Psoas muscle (tissue), 8 donors: ENCODE measurements around the gene MAP2K3. TPM values are rescaled to one million over a fixed set of nuclear protein-coding genes. Genes with fewer than 3 reads are reported as not detected.
A peak's percentile ranks its signal among the peaks of the same experiment; 100 is the strongest.

Source experiments
- ATAC-seq, 4 donors: fragments of 200-7000 bp; cut with Tn5 transposase; one replicate each; pipeline ENCODE4 v1.9.1; 2020; ENCODE audit warnings: moderate library complexity in 3 of 4, mild to moderate bottlenecking in 2 of 4
- DNase-seq, 2 donors: peaks; one replicate each; pipeline ENCODE4 v3.0.0-alpha.2; 2020
- H3K27ac ChIP-seq: fragments of 200-600 bp; one replicate; pipeline ENCODE4 v1.8.0; 2022
- H3K27me3 ChIP-seq, 3 donors: fragments of 200-600 bp in 1 of 3; one replicate each; pipeline versions ENCODE4 v1.6.1 to v1.8.0; 2013 to 2022; ENCODE audit warnings: low read length in 2 of 3, mild to moderate bottlenecking in 2 of 3, moderate library complexity in 1 of 3; ENCODE audit not compliant: insufficient read depth in 3 of 3
- H3K36me3 ChIP-seq, 2 donors: fragments of 200-600 bp in 1 of 2; one replicate each; pipeline versions ENCODE4 v1.6.1 to v1.8.0; 2013 to 2022; ENCODE audit warnings: low read depth in 1 of 2, mild to moderate bottlenecking in 1 of 2, moderate library complexity in 1 of 2; ENCODE audit not compliant: insufficient read depth in 1 of 2
- H3K4me1 ChIP-seq: fragments of 200-600 bp; one replicate; pipeline ENCODE4 v1.8.0; 2022
- H3K4me3 ChIP-seq: fragments of 200-600 bp; one replicate; pipeline ENCODE4 v1.8.0; 2022; ENCODE audit warnings: mild to moderate bottlenecking
- H3K9me3 ChIP-seq: fragments of 200-600 bp; one replicate; pipeline ENCODE4 v1.8.0; 2022
- WGBS, 3 donors: extraction: QIAGEN DNeasy Blood & Tissue Kit; methylation state at CpG; one replicate each; pipeline versions ENCODE4 v1.1.6 to v1.1.7; 2013; 5-methylcytosine and 5-hydroxymethylcytosine counted together
- intact Hi-C, 2 donors: fragments of 100-400 bp; cut with DNase I; formaldehyde crosslinking; loops; one replicate each; pipeline versions ENCODE4 v1.11.0 to v1.14.2; 2022
- long read RNA-seq, 2 donors: library from polyadenylated mRNA; unstranded; transcript quantifications; one replicate each; pipeline ENCODE4 v2.0.0, GENCODE V29; 2021
- polyA plus RNA-seq, 3 donors: library from polyadenylated mRNA; stranded (reverse); fragments of 200-250 nt; gene quantifications; one replicate each; pipeline ENCODE4 v1.2.3, GENCODE V29; 2013
- total RNA-seq, 4 donors: library from RNA; stranded (reverse); fragmentation: NEBNext Ultra II Directional in 2 of 4; extraction: Animal tissue kit (Norgen Biotek cat#: 25700) in 2 of 4; gene quantifications; one replicate each; pipeline versions ENCODE4 v1.2.1 to v1.2.4, GENCODE V29; 2021 to 2023
- TF ChIP-seq, protein P1 (sequence below): fragments of 200-600 bp; IDR thresholded peaks from one replicate; pipeline ENCODE4 v1.8.0; 2022; ENCODE audit warnings: antibody characterized with exemption
- donor health status: healthy with polysubstance abuse.
- donor health status: DM: no; HTN: no; CAD: no; lungs with moderate emphysema.
- donor health status: Bipolar disorder and iron deficiency.
- donor health status: healthy.
- donor health status: DM: yes; HTN: yes; CAD: no.
- donor health status: DM: no; HTN: no; CAD: no.
- donor health status: DM: no; HTN: no; CAD: no.
- donor health status: DM: yes; HTN: yes; CAD: no.

The MAP2K3 gene
- 100 to 1,000 TPM in 2 of 4 donors, 10 to 100 TPM in 2; 64.4 to 126 (median 107) TPM for total RNA-seq
- 100 to 1,000 TPM in 2 of 3 donors, 10 to 100 TPM in 1; 86.3 to 229 (median 146) TPM for polyA plus RNA-seq
- long read RNA-seq, donor 1, transcript MAP2K3-205 (3 exons, 927 nt): minor isoform, 15 of 152 reads
- long read RNA-seq, donor 1, transcript MAP2K3-202 (12 exons, 2,303 nt): major isoform, 118 of 152 reads
- long read RNA-seq, donor 1, partial matches to known transcripts: 7 of 152 reads
- long read RNA-seq, donor 1, other reads (novel, unspliced or antisense): 11 of 152 reads
- long read RNA-seq, donor 2, transcript MAP2K3-205 (3 exons, 927 nt): minor isoform, 38 of 356 reads
- long read RNA-seq, donor 2, transcript MAP2K3-202 (12 exons, 2,303 nt): major isoform, 280 of 356 reads
- long read RNA-seq, donor 2, partial matches to known transcripts: 11 of 356 reads
- long read RNA-seq, donor 2, other reads (novel, unspliced or antisense): 24 of 356 reads

DNA sequence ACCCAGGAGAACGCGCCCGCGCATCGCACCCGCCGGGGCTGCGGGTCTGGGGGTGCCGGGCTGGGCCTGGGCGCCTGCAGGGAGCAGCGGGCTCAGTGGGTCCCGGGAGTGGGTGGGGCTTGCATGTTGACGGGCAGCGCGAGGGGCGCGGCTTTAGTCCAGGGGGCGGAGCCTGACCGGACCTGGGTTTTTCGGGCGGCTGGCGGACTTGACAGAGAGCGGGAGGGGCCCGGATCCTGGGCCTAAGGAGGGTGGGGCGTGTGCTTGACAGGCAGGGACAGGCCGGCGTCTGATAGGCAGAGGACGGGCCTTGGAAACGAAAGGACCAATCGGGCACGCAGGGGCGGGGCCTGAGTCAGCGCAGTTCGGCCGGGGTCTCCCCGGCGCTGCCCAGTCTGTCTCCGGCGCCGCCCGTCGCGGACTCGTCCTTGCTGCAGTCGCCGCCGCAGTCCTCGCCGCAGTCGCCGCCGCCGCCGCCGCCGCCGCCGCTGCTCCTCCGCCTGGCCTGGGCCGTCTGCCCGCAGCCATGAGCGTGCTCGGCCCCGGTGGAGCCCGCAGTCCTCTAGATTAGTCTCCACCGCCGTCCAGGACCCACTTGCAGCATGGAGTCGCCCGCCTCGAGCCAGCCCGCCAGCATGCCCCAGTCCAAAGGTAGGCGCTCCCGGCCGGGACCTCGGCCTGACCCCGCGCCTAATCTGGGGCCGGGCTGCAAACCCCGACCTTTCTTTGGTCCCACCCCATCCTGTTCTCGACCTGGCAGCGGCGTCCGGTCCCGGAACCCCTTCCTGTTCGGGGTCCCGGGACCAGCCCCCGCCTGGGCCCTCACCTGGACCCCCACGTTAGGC is at the start of gene MAP2K3:
Gene MAP2K3 (plus strand): TSS at position 393 of the 845 bp plus-strand sequence. CDS start 210 bp downstream, at position 603.
- TF ChIP-seq, protein P1, sequence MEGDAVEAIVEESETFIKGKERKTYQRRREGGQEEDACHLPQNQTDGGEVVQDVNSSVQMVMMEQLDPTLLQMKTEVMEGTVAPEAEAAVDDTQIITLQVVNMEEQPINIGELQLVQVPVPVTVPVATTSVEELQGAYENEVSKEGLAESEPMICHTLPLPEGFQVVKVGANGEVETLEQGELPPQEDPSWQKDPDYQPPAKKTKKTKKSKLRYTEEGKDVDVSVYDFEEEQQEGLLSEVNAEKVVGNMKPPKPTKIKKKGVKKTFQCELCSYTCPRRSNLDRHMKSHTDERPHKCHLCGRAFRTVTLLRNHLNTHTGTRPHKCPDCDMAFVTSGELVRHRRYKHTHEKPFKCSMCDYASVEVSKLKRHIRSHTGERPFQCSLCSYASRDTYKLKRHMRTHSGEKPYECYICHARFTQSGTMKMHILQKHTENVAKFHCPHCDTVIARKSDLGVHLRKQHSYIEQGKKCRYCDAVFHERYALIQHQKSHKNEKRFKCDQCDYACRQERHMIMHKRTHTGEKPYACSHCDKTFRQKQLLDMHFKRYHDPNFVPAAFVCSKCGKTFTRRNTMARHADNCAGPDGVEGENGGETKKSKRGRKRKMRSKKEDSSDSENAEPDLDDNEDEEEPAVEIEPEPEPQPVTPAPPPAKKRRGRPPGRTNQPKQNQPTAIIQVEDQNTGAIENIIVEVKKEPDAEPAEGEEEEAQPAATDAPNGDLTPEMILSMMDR: no peak
- Histone ChIP-seq H3K9me3 (no peaks in the 10 kb centered on the region), H3K4me1 (peaks cover 49% of the 10 kb centered on the region), H3K4me3 (peak within 1 kb of the TSS; percentile 89), H3K27ac (peak within 1 kb of the TSS; percentile 99), H3K27me3 (no peaks in the 10 kb centered on the region), H3K36me3 (no peaks in the 10 kb centered on the region)
- peak; percentile 64 to 70 (median 66) for ATAC-seq
- intact Hi-C loops: loop anchor here (5.0 to 10.0 kb wide), 5 partner anchors 32 to 230 kb away; partner anchors contain the start of genes DHRS7B (in 2 of the 2), NATD1 (in 1 of the 2) and TMEM11 (in 1 of the 2)
- WGBS, 3 donors: 0% methylated on average over 53 to 88 of the region's 88 CpGs
- peak; percentile 99 for DNase-seq

DNA sequence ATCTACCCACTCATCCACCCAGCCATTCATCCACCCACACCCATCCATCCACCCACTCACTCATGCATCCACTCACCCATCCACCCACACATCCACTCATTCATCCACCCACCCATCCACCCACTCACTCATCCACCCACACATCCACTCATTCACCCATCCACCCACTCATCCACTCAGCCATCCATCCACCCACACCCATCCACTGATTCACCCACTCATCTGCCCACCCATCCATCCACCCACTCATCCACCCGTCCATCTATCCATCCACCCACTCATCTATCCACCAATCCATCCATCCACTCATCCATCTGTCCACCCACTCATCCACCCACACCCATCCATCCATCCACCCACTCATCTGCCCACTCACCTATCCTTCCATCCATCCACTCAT is 48.6 kb upstream of the MAP2K3 start:
- ATAC-seq: no peak
- peaks cover 0 to 8% of the 10 kb centered on the region in 2 donors for H3K36me3 ChIP-seq
- no peak overlapping the region for H3K4me3 ChIP-seq
- 56 to 69% (median 67%) methylated on average over 1 of the region's 1 CpG for WGBS, 3 donors
- peaks cover 10% of the 10 kb centered on the region for H3K4me1 ChIP-seq
- H3K9me3 ChIP-seq: no peaks in the 10 kb centered on the region
- no peak for DNase-seq
- no peaks in the 10 kb centered on the region for H3K27me3 ChIP-seq
- no peak overlapping the region for H3K27ac ChIP-seq
- TF ChIP-seq, protein P1: no peak
- intact Hi-C loops: no loop called here

DNA sequence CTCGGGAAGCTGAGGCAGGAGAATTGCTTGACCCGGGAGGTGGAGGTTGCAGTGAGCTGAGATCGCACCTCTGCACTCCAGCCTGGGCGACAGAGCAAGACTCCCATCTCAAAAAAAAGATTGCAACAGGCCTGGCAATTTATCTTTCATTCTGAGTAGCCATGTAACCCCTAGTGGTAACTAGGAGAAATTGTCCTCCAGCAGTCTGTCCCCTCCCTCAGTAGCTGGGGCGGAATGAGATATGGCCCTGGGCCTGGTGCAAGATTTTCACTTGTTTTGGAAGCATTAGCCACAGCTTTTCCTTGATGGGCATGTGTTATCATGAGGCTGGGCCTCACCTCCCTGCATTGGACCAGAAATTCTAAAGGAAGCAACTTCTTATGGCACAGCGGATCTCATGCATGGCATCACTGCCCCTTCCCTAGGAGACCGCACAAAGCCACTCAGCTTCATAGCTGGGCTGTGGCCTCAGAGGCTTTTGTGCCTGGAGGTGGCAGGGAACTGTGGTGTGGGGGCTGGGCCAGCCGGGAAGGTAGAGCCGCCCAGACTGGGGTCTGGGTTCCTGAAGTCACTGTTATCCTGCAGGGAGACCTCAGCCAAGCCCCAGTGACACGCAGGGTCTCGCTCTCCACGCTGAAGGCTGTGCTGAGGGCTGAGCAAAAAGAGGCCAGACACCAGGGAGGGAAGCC is 44.7 kb upstream of the MAP2K3 start:
- no peaks in the 10 kb centered on the region for H3K9me3 ChIP-seq
- ATAC-seq (peak in 3 of 4 donors; percentile 22 to 28 (median 24)), DNase-seq (no peak)
- intact Hi-C loops: no loop called here
- peak overlapping the region; percentile 94 for H3K27ac ChIP-seq
- H3K27me3 ChIP-seq: no peaks in the 10 kb centered on the region
- WGBS, 3 donors: 66 to 72% (median 67%) methylated on average over 12 of the region's 12 CpGs
- peaks cover 47% of the 10 kb centered on the region for H3K4me1 ChIP-seq
- peaks cover 0 to 20% of the 10 kb centered on the region in 2 donors for H3K36me3 ChIP-seq
- no peak overlapping the region for H3K4me3 ChIP-seq
- TF ChIP-seq, protein P1: peak; percentile 46

GRCh38 chr17:21240369-21241055 is 44.0 kb upstream of the MAP2K3 start:
- intact Hi-C loops: no loop called here
- ATAC-seq: no peak
- H3K9me3 ChIP-seq: no peaks in the 10 kb centered on the region
- no peak for DNase-seq
- 63 to 77% (median 69%) methylated on average over 25 of the region's 25 CpGs for WGBS, 3 donors
- peaks cover 53% of the 10 kb centered on the region for H3K4me1 ChIP-seq
- no peak overlapping the region for H3K4me3 ChIP-seq
- H3K27me3 ChIP-seq: no peaks in the 10 kb centered on the region
- peak overlapping the region; percentile 94 for H3K27ac ChIP-seq
- TF ChIP-seq, protein P1: no peak
- H3K36me3 ChIP-seq: peaks cover 0 to 20% of the 10 kb centered on the region in 2 donors
